Activated CD4-positive, alpha-beta T cell treated with anti-CD3 and anti-CD28 coated beads, Interleukin-2, amount 50 U/mL, for 48 hours (primary cell): ENCODE measurements around the gene TTI1.
"Not testable (repeated sequence)": the region's sequence is repeated elsewhere in the genome, so short reads cannot be mapped to it uniquely, and the experiment has no call there.

Source experiments
- DNase-seq, 2 experiments: peaks; one replicate each; pipeline ENCODE4 v3.0.0-alpha.2; 2020

TTI1 gene

GRCh38 chr20:37986873-37987601, 46.2 kb downstream of the TTI1 start:
- no peak for DNase-seq

GRCh38 chr20:37986044-37986858, 47.0 kb downstream of the TTI1 start:
- no peak for DNase-seq

GRCh38 chr20:37984018-37984785, 49.1 kb downstream of the TTI1 start:
- DNase-seq, result no peak

- no peak for DNase-seq
These were observed 50.0 kb downstream of the TTI1 start for GRCh38 chr20:37983286-37983685.

- no peak for DNase-seq
These were observed 51.7 kb downstream of the TTI1 start for GRCh38 chr20:37981568-37981967.

- DNase-seq, result no peak
These were observed 52.4 kb downstream of the TTI1 start for GRCh38 chr20:37980876-37981275.

- no peak for DNase-seq
These were observed 52.9 kb downstream of the TTI1 start for GRCh38 chr20:37980383-37980782.

- no peak for DNase-seq
These were observed 54.0 kb downstream of the TTI1 start for GRCh38 chr20:37979021-37979985.

GRCh38 chr20:37977786-37978185, 55.5 kb downstream of the TTI1 start:
- DNase-seq, result no peak

- no peak for DNase-seq
These were observed 55.9 kb downstream of the TTI1 start for GRCh38 chr20:37977338-37977737.

- DNase-seq, result no peak
These were observed 56.4 kb downstream of the TTI1 start for GRCh38 chr20:37976887-37977286.

GRCh38 chr20:37973059-37973910, 60.0 kb downstream of the TTI1 start:
- no peak for DNase-seq

GRCh38 chr20:37972256-37973058, 60.8 kb downstream of the TTI1 start:
- no peak for DNase-seq

GRCh38 chr20:37971561-37972127, 61.6 kb downstream of the TTI1 start:
- DNase-seq, result no peak

GRCh38 chr20:37970856-37971245, 62.4 kb downstream of the TTI1 start:
- no peak for DNase-seq

GRCh38 chr20:37969949-37970855, 63.1 kb downstream of the TTI1 start:
- DNase-seq, result no peak

GRCh38 chr20:37968841-37969401, 64.3 kb downstream of the TTI1 start:
- DNase-seq, result no peak

GRCh38 chr20:37963483-37963882, 69.8 kb downstream of the TTI1 start:
- DNase-seq, result not testable (repeated sequence)

GRCh38 chr20:37961066-37961465, 72.2 kb downstream of the TTI1 start:
- no peak for DNase-seq
